GM23338 (cell line): ENCODE results near the gene PRR19. TPM values are rescaled to one million over a fixed set of nuclear protein-coding genes. Genes with fewer than 3 reads are reported as not detected.

Source experiments
- ATAC-seq: fragments of 200-7000 bp; cut with Tn5 transposase; 3 replicates; pipeline ENCODE4 v1.9.1; 2020
- DNase-seq: peaks from one replicate; pipeline ENCODE4 v3.0.0-alpha.2; 2015; ENCODE audit warnings: low spot score
- H2AFZ ChIP-seq: fragments of 200-600 bp; sonication (generic); 2 replicates; pipeline ENCODE4 v1.8.0; 2016; ENCODE audit warnings: antibody characterized with exemption, mild to moderate bottlenecking, moderate library complexity
- H3F3A ChIP-seq: fragments of 200-600 bp; sonication (generic); replicated peaks from 2 replicates; pipeline ENCODE4 v1.8.0; 2017; ENCODE audit warnings: antibody characterized with exemption, mixed run types, low read depth
- H3K27ac ChIP-seq: fragments of 200-600 bp; sonication (generic); 2 replicates; pipeline ENCODE4 v1.6.1; 2016; ENCODE audit warnings: low read depth
- H3K27me3 ChIP-seq: fragments of 200-600 bp; sonication (generic); 2 replicates; pipeline ENCODE4 v1.8.0; 2016; ENCODE audit warnings: mild to moderate bottlenecking, mixed run types, moderate library complexity; ENCODE audit not compliant: insufficient read depth
- H3K36me3 ChIP-seq: fragments of 200-600 bp; sonication (generic); 2 replicates; pipeline ENCODE4 v1.8.0; 2016; ENCODE audit warnings: mild to moderate bottlenecking; ENCODE audit not compliant: insufficient read depth
- H3K4me1 ChIP-seq: fragments of 200-600 bp; sonication (generic); 2 replicates; pipeline ENCODE4 v1.8.0; 2016; ENCODE audit warnings: mild to moderate bottlenecking, moderate library complexity; ENCODE audit not compliant: insufficient read depth
- H3K4me2 ChIP-seq: fragments of 200-600 bp; sonication (generic); 2 replicates; pipeline ENCODE4 v1.7.1; 2017; ENCODE audit warnings: mixed run types
- H3K4me3 ChIP-seq: fragments of 200-600 bp; sonication (generic); 2 replicates; pipeline ENCODE4 v1.6.1; 2016; ENCODE audit warnings: mixed run types
- H3K79me2 ChIP-seq: fragments of 200-600 bp; sonication (generic); replicated peaks from 2 replicates; pipeline ENCODE4 v1.8.0; 2017; ENCODE audit warnings: mild to moderate bottlenecking; ENCODE audit not compliant: insufficient read depth
- H3K9me2 ChIP-seq: fragments of 200-600 bp; sonication (generic); 2 replicates; pipeline ENCODE4 v1.8.0; 2017; ENCODE audit not compliant: insufficient read depth
- H4K20me1 ChIP-seq: fragments of 200-600 bp; sonication (generic); replicated peaks from 2 replicates; pipeline ENCODE4 v1.8.0; 2017; ENCODE audit warnings: mild to moderate bottlenecking; ENCODE audit not compliant: insufficient read depth
- H3K27ac Mint-ChIP-seq: 2 replicates; pipeline ENCODE4 v1.8.0; 2020; ENCODE audit warnings: inconsistent platforms, mild to moderate bottlenecking, moderate library complexity, mixed read lengths
- H3K27me3 Mint-ChIP-seq: 3 replicates; pipeline ENCODE4 v1.8.0; 2022; ENCODE audit warnings: low read depth, mild to moderate bottlenecking, moderate library complexity, mixed read lengths, inconsistent platforms; ENCODE audit not compliant: insufficient read depth, poor library complexity
- H3K36me3 Mint-ChIP-seq: 3 replicates; pipeline ENCODE4 v1.8.0; 2021; ENCODE audit warnings: low read depth, mild to moderate bottlenecking, inconsistent platforms, moderate library complexity, mixed read lengths
- H3K4me1 Mint-ChIP-seq: 3 replicates; pipeline ENCODE4 v1.8.0; 2020; ENCODE audit warnings: mild to moderate bottlenecking, inconsistent platforms, mixed read lengths
- H3K4me3 Mint-ChIP-seq: 3 replicates; pipeline ENCODE4 v1.8.0; 2021; ENCODE audit warnings: moderate library complexity, mild to moderate bottlenecking, inconsistent platforms, mixed read lengths
- H3K9me3 Mint-ChIP-seq: 3 replicates; pipeline ENCODE4 v1.8.0; 2020; ENCODE audit warnings: moderate library complexity, mild to moderate bottlenecking, inconsistent platforms, mixed read lengths
- CREB1 ChIP-seq: fragments of 250-450 bp; sonication (Bioruptor Pico); IDR thresholded peaks from 2 replicates; pipeline ENCODE4 v1.5.0; 2020; ENCODE audit warnings: low read depth, mild to moderate bottlenecking, moderate library complexity
- CTCF ChIP-seq, 2 experiments: fragments of 200-600 bp in 1 of 2; sonication (generic) in 1 of 2; conservative IDR thresholded peaks; 2 replicates each; pipeline versions ENCODE4 v1.5.1 to v1.6.1; 2016 to 2017; ENCODE audit warnings: antibody characterized with exemption in 2 of 2, low read depth in 2 of 2, mild to moderate bottlenecking in 2 of 2, moderate library complexity in 1 of 2
- ETS1 ChIP-seq: IDR thresholded peaks from 2 replicates; pipeline ENCODE4 v1.6.1; 2016; ENCODE audit warnings: antibody characterized with exemption
- EZH2 ChIP-seq: fragments of 200-600 bp; sonication (generic); IDR thresholded peaks from one replicate; pipeline ENCODE4 v1.8.0; 2017; ENCODE audit warnings: antibody characterized with exemption, mild to moderate bottlenecking, low read depth; ENCODE audit not compliant: unreplicated experiment
- EZH2phosphoT487 ChIP-seq: fragments of 200-600 bp; sonication (generic); IDR thresholded peaks from one replicate; pipeline ENCODE4 v1.8.1; 2018; ENCODE audit warnings: antibody characterized with exemption; ENCODE audit not compliant: unreplicated experiment
- JUNB ChIP-seq: IDR thresholded peaks from one replicate; pipeline ENCODE4 v1.6.1; 2016; ENCODE audit warnings: antibody characterized with exemption; ENCODE audit not compliant: unreplicated experiment
- NANOG ChIP-seq: IDR thresholded peaks from 2 replicates; pipeline ENCODE4 v1.6.1; 2016; ENCODE audit warnings: antibody characterized with exemption, borderline replicate concordance
- POLR2AphosphoS5 ChIP-seq: IDR thresholded peaks from 2 replicates; pipeline ENCODE4 v1.6.1; 2016; ENCODE audit warnings: antibody characterized with exemption, low read depth
- REST ChIP-seq: IDR thresholded peaks from one replicate; pipeline ENCODE4 v1.6.1; 2018; ENCODE audit warnings: antibody characterized with exemption; ENCODE audit not compliant: unreplicated experiment
- STAT1 ChIP-seq: IDR thresholded peaks from one replicate; pipeline ENCODE4 v1.6.1; 2016; ENCODE audit warnings: antibody characterized with exemption; ENCODE audit not compliant: unreplicated experiment
- ZNF114 ChIP-seq: fragments of 250-450 bp; sonication (Bioruptor Pico); IDR thresholded peaks from 2 replicates; pipeline ENCODE4 v1.5.0; 2020; ENCODE audit warnings: mild to moderate bottlenecking, moderate library complexity
- ZNF331 ChIP-seq: fragments of 250-450 bp; sonication (Bioruptor Pico); IDR thresholded peaks from 2 replicates; pipeline ENCODE4 v1.5.0; 2020; ENCODE audit warnings: low read depth, mild to moderate bottlenecking, moderate library complexity
- ZNF462 ChIP-seq: fragments of 250-450 bp; sonication (Bioruptor Pico); IDR thresholded peaks from 2 replicates; pipeline ENCODE4 v1.5.0; 2020; ENCODE audit warnings: mild to moderate bottlenecking, moderate library complexity
- polyA plus RNA-seq: library from polyadenylated mRNA; unstranded; fragments of >200 nt; fragmentation: Nextera tagmentation; extraction: Ambion mirVana; gene quantifications from 2 replicates; pipeline ENCODE4 v1.2.1, GENCODE V29; 2016
- total RNA-seq: library from RNA; depleted of rRNA; stranded (reverse); fragments of >200 nt; shearing (Covaris generic); gene quantifications from 2 replicates; pipeline ENCODE4 v1.2.3, GENCODE V29; 2014

PRR19 gene
- total and polyA plus RNA-seq, 2 experiments from 2014 or later: 3.6 to 4.1 TPM

GRCh38 chr19:42335971-42336370 lies 34.0 kb downstream of the PRR19 start:
- no peaks in the 10 kb centered on the region for H3K9me2 ChIP-seq
- DNase-seq (no peak), ATAC-seq (no peak)
- no peaks in the 10 kb centered on the region for H3K27me3 ChIP-seq
- peaks cover 2% of the 10 kb centered on the region; the same call in 2 of the 3 replicates for H3K36me3 Mint-ChIP-seq
- no peak overlapping the region for H3K27ac ChIP-seq
- H3K27ac Mint-ChIP-seq: no peak overlapping the region
- no peak for TF ChIP-seq POLR2AphosphoS5
- no peak for TF ChIP-seq NANOG
- TF ChIP-seq ZNF331 (CRISPR knock-in tag): no peak
- no peak for TF ChIP-seq REST
- TF ChIP-seq EZH2phosphoT487: no peak
- TF ChIP-seq JUNB: no peak
- no peak for TF ChIP-seq ZNF114 (CRISPR knock-in tag)
- TF ChIP-seq STAT1: no peak
- TF ChIP-seq CREB1 (CRISPR knock-in tag): no peak
- no peak for TF ChIP-seq EZH2
- TF ChIP-seq ETS1: no peak
- TF ChIP-seq CTCF (conservative IDR thresholded peaks at IDR 0.05; ENCODE audit: low read depth in 2 of 2): no peak
- TF ChIP-seq ZNF462 (CRISPR knock-in tag): no peak
- no peaks in the 10 kb centered on the region for H3K36me3 ChIP-seq
- no peak overlapping the region for H3K4me3 ChIP-seq
- H3K79me2 ChIP-seq: no peaks in the 10 kb centered on the region
- no peak overlapping the region for H3K4me3 Mint-ChIP-seq
- H3K9me3 Mint-ChIP-seq: no peaks in the 10 kb centered on the region
- no peaks in the 10 kb centered on the region for H3K4me1 Mint-ChIP-seq
- no peaks in the 10 kb centered on the region for H3F3A ChIP-seq
- peaks cover 6% of the 10 kb centered on the region for H4K20me1 ChIP-seq
- H3K4me2 ChIP-seq: no peak overlapping the region
- no peaks in the 10 kb centered on the region for H3K4me1 ChIP-seq
- peaks cover 1% of the 10 kb centered on the region for H3K27me3 Mint-ChIP-seq
- H2AFZ ChIP-seq: no peak overlapping the region
